OCI-LY3 (cell line): ENCODE measurements around the gene ZNF175.

Source experiments
- H2AFZ ChIP-seq: fragments of 200-600, 300-600 bp; shearing (Covaris generic); 2 replicates; pipeline ENCODE4 v1.6.0; 2014; ENCODE audit warnings: antibody characterized with exemption, low read depth, low read length
- H3K27ac ChIP-seq: fragments of 200-600, 300-600 bp; sonication (generic); 2 replicates; pipeline ENCODE4 v1.5.1; 2014; ENCODE audit warnings: mild to moderate bottlenecking, low read length, moderate library complexity, mixed read lengths
- H3K27me3 ChIP-seq: fragments of 200-600, 300-600 bp; sonication (generic); 2 replicates; pipeline ENCODE4 v1.6.1; 2014; ENCODE audit warnings: low read depth, low read length, mixed read lengths
- H3K36me3 ChIP-seq: fragments of 200-600, 300-600 bp; sonication (generic); replicated peaks from 2 replicates; pipeline ENCODE3; 2014; ENCODE audit warnings: low read depth, low read length, mixed read lengths
- H3K4me1 ChIP-seq: fragments of 300-600, 200-600 bp; sonication (generic); 2 replicates; pipeline ENCODE4 v1.6.1; 2014; ENCODE audit warnings: low read length, mixed read lengths
- H3K4me2 ChIP-seq: fragments of 200-600, 300-600 bp; sonication (generic); 2 replicates; pipeline ENCODE4 v1.6.1; 2014; ENCODE audit warnings: low read length, mixed read lengths
- H3K4me3 ChIP-seq: fragments of 300-600, 200-600 bp; sonication (generic); 2 replicates; pipeline ENCODE4 v1.5.1; 2014; ENCODE audit warnings: antibody characterized with exemption, mild to moderate bottlenecking, low read length, moderate library complexity
- H3K79me2 ChIP-seq: fragments of 300-600, 200-600 bp; shearing (Covaris generic); 2 replicates; pipeline ENCODE4 v1.6.1; 2014; ENCODE audit warnings: mild to moderate bottlenecking, low read length, mixed read lengths
- H3K9ac ChIP-seq: fragments of 300-600, 200-600 bp; shearing (Covaris generic); 2 replicates; pipeline ENCODE4 v1.6.0; 2014; ENCODE audit warnings: mild to moderate bottlenecking, low read length, moderate library complexity
- H3K9me3 ChIP-seq: fragments of 200-600, 300-600 bp; shearing (Covaris generic); 2 replicates; pipeline ENCODE4 v1.6.1; 2014; ENCODE audit warnings: low read length, mixed read lengths; ENCODE audit not compliant: insufficient read depth
- H4K20me1 ChIP-seq: fragments of 200-600, 300-600 bp; sonication (generic); 2 replicates; pipeline ENCODE4 v1.6.1; 2016; ENCODE audit warnings: low read length, mixed read lengths; ENCODE audit not compliant: insufficient read depth
- EZH2phosphoT487 ChIP-seq: fragments of 200-600 bp; shearing (Covaris generic); IDR thresholded peaks from 2 replicates; pipeline ENCODE4 v1.6.1; 2018; ENCODE audit warnings: antibody characterized with exemption, mixed run types, low read depth
- TF ChIP-seq, protein P1 (sequence below): fragments of 200-600, 300-600 bp; sonication (generic); IDR thresholded peaks from 2 replicates; pipeline ENCODE4 v1.5.1; 2014; ENCODE audit warnings: antibody characterized with exemption, low read length, low read depth

Gene ZNF175

DNA sequence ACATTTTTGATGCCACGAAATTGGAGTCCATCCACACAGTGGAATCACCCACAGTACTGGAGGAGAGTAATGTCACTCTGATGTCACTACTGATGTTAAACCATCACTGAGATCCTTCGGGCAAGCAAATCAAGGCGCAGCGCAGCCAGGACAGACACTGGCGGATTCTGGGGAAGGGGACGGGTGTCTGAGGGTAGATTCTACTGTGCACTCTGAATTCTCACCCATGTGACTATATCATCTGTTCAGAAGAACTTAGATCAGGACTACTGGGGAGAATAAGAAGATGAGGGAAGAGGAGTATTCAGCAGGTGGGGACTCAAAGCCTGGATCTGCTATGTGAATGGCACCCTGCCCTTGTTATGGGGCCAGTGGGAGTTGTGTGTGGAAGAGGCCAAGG is 27.0 kb upstream of the ZNF175 start:
- no peak overlapping the region for H3K27ac ChIP-seq
- no peaks in the 10 kb centered on the region for H3K36me3 ChIP-seq
- H3K4me3 ChIP-seq = no peak overlapping the region
- H3K79me2 ChIP-seq = no peaks in the 10 kb centered on the region
- H3K9me3 ChIP-seq = no peaks in the 10 kb centered on the region
- peaks cover 2% of the 10 kb centered on the region; the same call in 1 of the 2 replicates for H4K20me1 ChIP-seq
- H2AFZ ChIP-seq = no peak overlapping the region
- no peak overlapping the region for H3K9ac ChIP-seq
- peaks cover 53% of the 10 kb centered on the region for H3K27me3 ChIP-seq
- TF ChIP-seq EZH2phosphoT487 = no peak
- TF ChIP-seq, protein P1, sequence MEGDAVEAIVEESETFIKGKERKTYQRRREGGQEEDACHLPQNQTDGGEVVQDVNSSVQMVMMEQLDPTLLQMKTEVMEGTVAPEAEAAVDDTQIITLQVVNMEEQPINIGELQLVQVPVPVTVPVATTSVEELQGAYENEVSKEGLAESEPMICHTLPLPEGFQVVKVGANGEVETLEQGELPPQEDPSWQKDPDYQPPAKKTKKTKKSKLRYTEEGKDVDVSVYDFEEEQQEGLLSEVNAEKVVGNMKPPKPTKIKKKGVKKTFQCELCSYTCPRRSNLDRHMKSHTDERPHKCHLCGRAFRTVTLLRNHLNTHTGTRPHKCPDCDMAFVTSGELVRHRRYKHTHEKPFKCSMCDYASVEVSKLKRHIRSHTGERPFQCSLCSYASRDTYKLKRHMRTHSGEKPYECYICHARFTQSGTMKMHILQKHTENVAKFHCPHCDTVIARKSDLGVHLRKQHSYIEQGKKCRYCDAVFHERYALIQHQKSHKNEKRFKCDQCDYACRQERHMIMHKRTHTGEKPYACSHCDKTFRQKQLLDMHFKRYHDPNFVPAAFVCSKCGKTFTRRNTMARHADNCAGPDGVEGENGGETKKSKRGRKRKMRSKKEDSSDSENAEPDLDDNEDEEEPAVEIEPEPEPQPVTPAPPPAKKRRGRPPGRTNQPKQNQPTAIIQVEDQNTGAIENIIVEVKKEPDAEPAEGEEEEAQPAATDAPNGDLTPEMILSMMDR = no peak
- H3K4me1 ChIP-seq = no peaks in the 10 kb centered on the region
- no peak overlapping the region for H3K4me2 ChIP-seq

DNA sequence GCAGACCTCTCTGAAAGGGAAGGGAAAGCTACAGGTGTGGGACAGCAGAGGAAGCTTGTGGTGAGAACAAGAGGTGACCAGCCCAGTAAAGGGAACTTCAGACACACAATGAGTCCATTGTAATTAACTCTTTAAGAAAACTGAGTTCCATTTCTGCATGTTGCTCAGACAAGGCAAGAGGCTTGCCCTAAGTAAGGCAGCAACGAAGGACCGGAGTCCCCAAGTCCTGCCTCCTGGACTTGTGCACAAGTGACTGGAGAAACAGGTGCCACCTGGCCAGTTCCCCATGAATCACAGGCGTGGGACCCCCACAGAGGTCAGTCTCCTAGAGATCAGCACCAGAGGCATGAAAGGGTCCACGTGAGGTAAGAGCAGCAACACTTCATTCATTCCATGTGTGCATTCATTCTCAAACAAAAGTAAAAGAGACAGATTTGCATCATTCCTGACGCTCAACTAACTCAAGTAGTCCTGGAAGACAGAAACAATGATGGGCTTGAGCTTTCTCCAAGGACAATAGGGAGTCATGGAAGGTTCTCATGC is 24.9 kb upstream of the ZNF175 start:
- H3K4me3 ChIP-seq = no peak overlapping the region
- H2AFZ ChIP-seq = no peak overlapping the region
- no peaks in the 10 kb centered on the region for H3K36me3 ChIP-seq
- H3K4me2 ChIP-seq = no peak overlapping the region
- H3K27me3 ChIP-seq = peaks cover 51% of the 10 kb centered on the region
- H3K79me2 ChIP-seq = no peaks in the 10 kb centered on the region
- H3K9ac ChIP-seq = no peak overlapping the region
- H3K27ac ChIP-seq = no peak overlapping the region
- TF ChIP-seq, protein P1 = no peak
- TF ChIP-seq EZH2phosphoT487 = no peak
- peaks cover 13% of the 10 kb centered on the region for H3K4me1 ChIP-seq
- H4K20me1 ChIP-seq = peaks cover 2% of the 10 kb centered on the region; the same call in 1 of the 2 replicates
- no peaks in the 10 kb centered on the region for H3K9me3 ChIP-seq

DNA sequence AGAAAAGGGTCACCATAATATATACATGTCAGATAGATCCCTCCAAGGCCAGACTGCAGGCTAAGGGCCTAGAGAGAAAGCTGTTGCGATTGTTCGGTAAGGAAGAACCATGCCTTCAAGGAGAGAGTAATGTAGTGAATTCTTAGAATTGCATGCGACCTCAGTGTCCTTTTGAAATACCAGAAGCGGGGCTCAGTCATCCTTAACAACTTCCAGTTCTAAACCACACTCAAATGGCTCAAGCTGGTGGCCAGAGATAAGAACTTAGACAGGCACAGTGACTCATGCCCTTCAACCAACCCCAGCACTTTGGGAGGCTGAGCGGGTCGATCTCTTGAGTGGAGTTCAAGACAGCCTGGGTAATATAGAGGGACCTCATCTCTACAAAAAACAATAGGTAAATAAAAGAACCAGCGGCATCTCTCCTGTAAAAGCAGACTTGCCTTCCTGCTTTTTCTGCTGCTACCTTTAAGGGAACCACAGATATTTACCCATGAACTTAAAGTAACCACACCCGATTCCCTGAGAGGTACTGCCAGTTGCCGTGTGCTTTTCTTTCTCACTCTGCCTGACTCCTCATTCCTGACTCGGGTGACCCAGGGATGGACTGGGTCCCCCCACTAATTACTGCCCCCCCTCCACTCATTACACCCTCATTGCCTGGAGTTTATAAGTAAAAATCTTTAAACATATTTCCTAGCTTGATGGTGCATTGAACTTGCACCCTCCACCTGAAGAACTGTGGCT is 24.3 kb upstream of the ZNF175 start:
- Histone ChIP-seq H3K36me3 (no peaks in the 10 kb centered on the region), H3K9me3 (no peaks in the 10 kb centered on the region), H3K9ac (no peak overlapping the region), H3K27me3 (peaks cover 57% of the 10 kb centered on the region), H3K4me3 (no peak overlapping the region), H3K4me1 (peaks cover 19% of the 10 kb centered on the region), H2AFZ (no peak overlapping the region), H3K4me2 (no peak overlapping the region), H4K20me1 (peaks cover 2% of the 10 kb centered on the region; the same call in 1 of the 2 replicates), H3K27ac (no peak overlapping the region), H3K79me2 (no peaks in the 10 kb centered on the region)
- TF ChIP-seq, protein P1 = no peak
- TF ChIP-seq EZH2phosphoT487 = no peak

DNA sequence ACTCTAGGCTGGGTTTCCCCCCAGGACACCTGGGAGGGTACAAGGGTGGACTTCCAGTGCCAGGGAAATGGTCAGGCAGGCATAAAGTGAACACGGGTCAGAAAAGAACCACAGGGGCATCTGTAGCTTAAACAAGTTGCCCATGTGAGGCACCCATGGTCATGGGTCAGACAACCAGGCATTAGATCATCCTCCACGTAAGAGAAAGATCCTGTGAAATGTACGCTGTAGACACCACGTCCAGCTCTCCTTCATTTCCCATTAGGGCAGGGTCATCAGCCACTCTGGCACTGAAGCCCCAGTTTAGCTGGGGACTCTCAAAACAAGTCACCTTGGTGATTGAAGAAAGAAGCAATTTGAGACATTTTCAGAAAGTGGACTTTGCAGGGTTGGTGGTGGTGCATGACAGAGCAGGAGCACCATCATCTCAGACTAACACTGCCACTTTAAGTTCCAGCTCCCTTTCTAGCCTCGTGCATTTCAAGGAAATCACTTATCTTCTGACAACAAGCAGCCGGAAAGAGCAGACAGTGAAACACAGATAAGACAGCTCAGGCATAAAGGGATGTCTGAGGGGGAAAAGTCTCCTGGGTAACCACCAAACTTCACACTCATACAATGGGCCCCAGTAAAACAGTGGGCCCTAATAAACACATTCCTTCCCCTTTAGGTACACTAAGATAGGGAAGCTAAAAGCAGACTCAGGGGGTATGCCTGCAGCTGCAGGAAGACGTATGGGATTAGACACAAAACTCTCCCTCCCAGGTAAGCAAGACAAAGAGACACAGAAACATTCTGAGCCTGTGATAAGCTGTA is 23.5 kb upstream of the ZNF175 start:
- H3K36me3 ChIP-seq = no peaks in the 10 kb centered on the region
- peaks cover 63% of the 10 kb centered on the region for H3K27me3 ChIP-seq
- no peak overlapping the region for H3K4me3 ChIP-seq
- TF ChIP-seq EZH2phosphoT487 = no peak
- TF ChIP-seq, protein P1 = no peak
- H3K4me1 ChIP-seq = peaks cover 22% of the 10 kb centered on the region
- H3K27ac ChIP-seq = no peak overlapping the region
- no peaks in the 10 kb centered on the region for H3K9me3 ChIP-seq
- H4K20me1 ChIP-seq = peaks cover 2% of the 10 kb centered on the region; the same call in 1 of the 2 replicates
- H3K9ac ChIP-seq = no peak overlapping the region
- H3K4me2 ChIP-seq = no peak overlapping the region
- no peaks in the 10 kb centered on the region for H3K79me2 ChIP-seq
- no peak overlapping the region for H2AFZ ChIP-seq
